Osteocyte (in vitro differentiated cells): ENCODE results near the gene TFAP2E. TPM values are rescaled to one million over a fixed set of nuclear protein-coding genes. Genes with fewer than 3 reads are reported as not detected.

Experiments used
- DNase-seq: peaks from one replicate; pipeline ENCODE4 v3.0.0; 2021; ENCODE audit warnings: mixed read lengths; ENCODE audit not compliant: unreplicated experiment; ENCODE audit errors: extremely low spot score
- H3K27ac Mint-ChIP-seq: one replicate; pipeline ENCODE4 v1.8.0; 2021; ENCODE audit warnings: mild to moderate bottlenecking, mixed read lengths; ENCODE audit not compliant: unreplicated experiment
- H3K27me3 Mint-ChIP-seq: one replicate; pipeline ENCODE4 v1.8.0; 2021; ENCODE audit warnings: mixed read lengths; ENCODE audit not compliant: unreplicated experiment
- H3K36me3 Mint-ChIP-seq: one replicate; pipeline ENCODE4 v1.8.0; 2021; ENCODE audit warnings: mixed read lengths; ENCODE audit not compliant: unreplicated experiment
- H3K4me1 Mint-ChIP-seq: one replicate; pipeline ENCODE4 v1.8.0; 2021; ENCODE audit warnings: mixed read lengths; ENCODE audit not compliant: unreplicated experiment
- H3K4me3 Mint-ChIP-seq: one replicate; pipeline ENCODE4 v1.8.0; 2021; ENCODE audit warnings: mild to moderate bottlenecking, moderate library complexity, mixed read lengths; ENCODE audit not compliant: unreplicated experiment
- H3K9me3 Mint-ChIP-seq: one replicate; pipeline ENCODE4 v1.8.0; 2021; ENCODE audit warnings: mixed read lengths; ENCODE audit not compliant: unreplicated experiment
- total RNA-seq: library from RNA; stranded (reverse); gene quantifications from 2 replicates; pipeline ENCODE4 v1.2.1, GENCODE V29; 2021
- TF ChIP-seq, protein P1 (sequence below): fragments of 200-600 bp; sonication (generic); IDR thresholded peaks from 2 replicates; pipeline ENCODE4 v1.5.0; 2021; ENCODE audit warnings: antibody characterized with exemption, mild to moderate bottlenecking, moderate library complexity

Gene TFAP2E
- total RNA-seq, 1 donor from 2014 or later = 0.35 TPM

DNA sequence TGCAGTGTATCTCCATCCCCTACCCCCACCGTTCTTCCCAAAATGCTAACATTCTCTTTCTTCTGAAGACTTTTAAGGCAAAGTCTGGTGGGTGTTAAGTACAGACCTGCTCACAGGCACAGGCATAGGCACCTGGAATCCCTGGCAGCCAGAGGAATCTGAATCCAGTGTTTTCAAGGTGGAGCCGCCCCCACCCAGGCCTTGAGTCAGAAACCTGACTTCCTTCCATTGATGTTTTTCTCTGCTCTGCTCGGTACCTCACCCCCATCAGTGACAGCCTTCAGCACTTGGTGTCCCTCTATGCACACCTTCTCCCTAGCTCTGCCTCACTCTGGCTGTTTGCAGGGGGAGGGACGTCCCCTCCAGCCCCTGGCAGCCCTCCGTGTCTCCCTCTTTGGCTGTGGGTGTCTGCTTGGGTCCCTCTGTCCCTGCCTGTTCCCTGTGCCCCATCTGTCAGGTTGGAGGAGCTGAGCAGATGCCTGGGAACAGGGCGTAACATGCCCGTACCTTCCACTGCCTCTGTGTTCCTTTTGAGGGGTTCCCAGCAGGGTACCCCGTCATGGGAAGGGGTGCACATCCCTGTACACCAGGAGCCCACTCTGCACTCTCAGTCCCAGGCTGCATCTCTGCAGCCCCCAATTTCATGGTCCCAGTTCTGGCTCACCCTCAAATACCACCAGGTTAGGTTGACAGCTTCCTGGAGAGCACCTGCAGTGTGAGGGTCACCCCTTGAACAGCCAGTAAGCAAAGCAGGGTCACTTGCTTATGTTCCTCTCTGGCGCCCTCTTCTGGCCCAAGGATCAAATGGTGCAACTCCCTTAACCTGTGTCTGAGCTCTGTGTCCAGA, 8.9 kb upstream of the TFAP2E start:
- peaks cover 18% of the 10 kb centered on the region for H3K4me1 Mint-ChIP-seq
- peaks cover 14% of the 10 kb centered on the region for H3K36me3 Mint-ChIP-seq
- no peak overlapping the region for H3K27ac Mint-ChIP-seq
- DNase-seq = no peak
- TF ChIP-seq, protein P1, sequence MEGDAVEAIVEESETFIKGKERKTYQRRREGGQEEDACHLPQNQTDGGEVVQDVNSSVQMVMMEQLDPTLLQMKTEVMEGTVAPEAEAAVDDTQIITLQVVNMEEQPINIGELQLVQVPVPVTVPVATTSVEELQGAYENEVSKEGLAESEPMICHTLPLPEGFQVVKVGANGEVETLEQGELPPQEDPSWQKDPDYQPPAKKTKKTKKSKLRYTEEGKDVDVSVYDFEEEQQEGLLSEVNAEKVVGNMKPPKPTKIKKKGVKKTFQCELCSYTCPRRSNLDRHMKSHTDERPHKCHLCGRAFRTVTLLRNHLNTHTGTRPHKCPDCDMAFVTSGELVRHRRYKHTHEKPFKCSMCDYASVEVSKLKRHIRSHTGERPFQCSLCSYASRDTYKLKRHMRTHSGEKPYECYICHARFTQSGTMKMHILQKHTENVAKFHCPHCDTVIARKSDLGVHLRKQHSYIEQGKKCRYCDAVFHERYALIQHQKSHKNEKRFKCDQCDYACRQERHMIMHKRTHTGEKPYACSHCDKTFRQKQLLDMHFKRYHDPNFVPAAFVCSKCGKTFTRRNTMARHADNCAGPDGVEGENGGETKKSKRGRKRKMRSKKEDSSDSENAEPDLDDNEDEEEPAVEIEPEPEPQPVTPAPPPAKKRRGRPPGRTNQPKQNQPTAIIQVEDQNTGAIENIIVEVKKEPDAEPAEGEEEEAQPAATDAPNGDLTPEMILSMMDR = peak; percentile 87
- no peaks in the 10 kb centered on the region for H3K9me3 Mint-ChIP-seq
- no peaks in the 10 kb centered on the region for H3K27me3 Mint-ChIP-seq
- H3K4me3 Mint-ChIP-seq = no peak overlapping the region

DNA sequence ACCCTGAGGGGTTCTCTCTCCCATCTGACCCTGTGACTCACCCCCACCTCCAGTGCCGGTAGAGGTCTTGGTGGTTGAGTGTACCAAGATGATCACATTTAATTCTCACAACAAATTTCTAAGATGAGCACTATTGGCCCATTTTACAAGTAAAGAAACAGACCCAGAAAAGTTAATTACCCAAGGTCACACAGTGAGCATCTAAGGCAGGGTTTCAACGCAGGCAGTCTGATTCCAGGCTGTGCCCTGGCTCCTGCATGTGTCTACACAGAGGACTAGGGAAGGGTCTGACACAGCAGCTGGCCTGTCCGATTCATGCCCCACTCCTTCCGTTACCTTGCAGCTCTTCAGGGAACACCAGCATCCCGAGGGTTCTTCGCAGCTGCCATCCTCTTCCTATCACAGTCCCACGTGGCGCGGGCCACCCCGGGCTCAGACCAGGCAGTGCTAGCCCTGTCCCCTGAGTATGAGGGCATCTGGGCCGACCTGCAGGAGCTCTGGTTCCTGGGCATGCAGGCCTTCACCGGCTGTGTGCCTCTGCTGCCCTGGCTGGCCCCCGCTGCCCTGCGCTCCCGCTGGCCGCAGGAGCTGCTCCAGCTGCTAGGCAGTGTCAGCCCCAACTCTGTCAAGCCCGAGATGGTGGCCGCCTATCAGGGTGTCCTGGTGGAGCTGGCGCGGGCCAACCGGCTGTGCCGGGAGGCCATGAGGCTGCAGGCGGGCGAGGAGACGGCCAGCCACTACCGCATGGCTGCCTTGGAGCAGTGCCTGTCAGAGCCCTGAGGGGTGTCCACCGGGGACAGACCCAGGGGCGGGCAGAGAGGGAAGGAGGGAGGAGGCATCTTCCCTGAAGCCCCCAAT, 8.0 kb upstream of the TFAP2E start:
- Mint-ChIP-seq H3K4me1 (peaks cover 13% of the 10 kb centered on the region), H3K4me3 (no peak overlapping the region), H3K36me3 (peaks cover 14% of the 10 kb centered on the region), H3K27me3 (no peaks in the 10 kb centered on the region), H3K9me3 (no peaks in the 10 kb centered on the region), H3K27ac (no peak overlapping the region)
- TF ChIP-seq, protein P1 = no peak
- no peak for DNase-seq

DNA sequence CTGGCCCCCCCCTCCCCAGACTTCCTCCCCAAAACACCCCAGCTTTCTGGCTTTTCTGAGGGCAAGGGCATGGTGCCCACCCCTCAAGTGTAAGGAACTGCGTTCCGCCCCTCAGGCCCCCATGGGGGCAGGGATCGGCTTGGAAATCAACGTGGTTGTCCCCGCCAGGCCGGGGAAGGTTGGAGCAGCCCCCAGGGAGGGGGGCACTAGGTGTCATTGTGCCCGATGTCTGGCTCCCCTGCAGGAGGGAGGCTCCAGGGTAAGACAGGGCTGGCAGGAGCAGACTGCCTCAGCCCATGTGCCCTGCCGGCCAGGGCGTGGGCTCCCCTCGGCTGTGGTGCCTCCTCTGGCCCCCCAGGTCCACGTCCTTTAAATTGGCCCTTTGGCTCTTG, 7.4 kb upstream of the TFAP2E start:
- Mint-ChIP-seq H3K4me3 (no peak overlapping the region), H3K27me3 (peaks cover 4% of the 10 kb centered on the region), H3K27ac (no peak overlapping the region), H3K4me1 (peaks cover 13% of the 10 kb centered on the region), H3K9me3 (no peaks in the 10 kb centered on the region), H3K36me3 (peaks cover 14% of the 10 kb centered on the region)
- no peak for DNase-seq
- TF ChIP-seq, protein P1 = no peak

DNA sequence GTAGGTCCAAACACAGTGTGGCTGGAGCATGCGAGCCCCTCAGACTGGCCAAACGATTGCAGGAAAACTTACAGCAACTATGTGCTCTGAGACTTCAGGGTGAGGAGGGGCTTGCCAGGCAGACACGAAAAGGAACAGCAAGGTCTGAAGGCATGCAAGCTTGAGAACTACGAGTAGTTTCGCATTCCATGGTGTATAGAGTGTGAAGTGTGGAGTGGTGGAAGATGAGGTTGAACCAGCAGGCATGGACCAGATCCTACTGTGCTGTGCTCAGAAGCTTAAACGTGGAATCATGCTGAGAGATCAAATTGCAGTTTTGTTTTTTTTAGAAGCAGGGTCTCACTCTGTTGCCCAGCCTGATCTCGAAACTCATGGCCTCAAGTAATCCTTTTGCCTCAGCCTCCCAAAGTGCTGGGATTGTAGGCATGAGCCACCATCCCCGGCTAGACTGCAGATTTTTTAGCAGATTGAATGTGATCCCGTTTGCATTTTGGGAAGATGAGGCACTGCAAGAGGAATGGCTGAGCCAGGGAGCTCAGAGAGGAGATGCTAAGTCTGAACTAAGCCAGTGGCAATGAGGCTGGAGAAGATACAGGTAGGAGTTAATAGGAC, 5.1 kb upstream of the TFAP2E start:
- Mint-ChIP-seq H3K27me3 (peaks cover 13% of the 10 kb centered on the region), H3K27ac (no peak overlapping the region), H3K9me3 (no peaks in the 10 kb centered on the region), H3K36me3 (peaks cover 8% of the 10 kb centered on the region), H3K4me1 (peaks cover 13% of the 10 kb centered on the region), H3K4me3 (no peak overlapping the region)
- TF ChIP-seq, protein P1 = no peak
- no peak for DNase-seq
